Kidney tubule cell (primary cell): ENCODE results near the gene TMC6.
"Not testable (repeated sequence)": the region's sequence is repeated elsewhere in the genome, so short reads cannot be mapped to it uniquely, and the experiment has no call there.

Experiments
- DNase-seq: peaks from one replicate; pipeline ENCODE4 v3.0.0-alpha.2; 2018; ENCODE audit warnings: low spot score

Gene TMC6

DNA sequence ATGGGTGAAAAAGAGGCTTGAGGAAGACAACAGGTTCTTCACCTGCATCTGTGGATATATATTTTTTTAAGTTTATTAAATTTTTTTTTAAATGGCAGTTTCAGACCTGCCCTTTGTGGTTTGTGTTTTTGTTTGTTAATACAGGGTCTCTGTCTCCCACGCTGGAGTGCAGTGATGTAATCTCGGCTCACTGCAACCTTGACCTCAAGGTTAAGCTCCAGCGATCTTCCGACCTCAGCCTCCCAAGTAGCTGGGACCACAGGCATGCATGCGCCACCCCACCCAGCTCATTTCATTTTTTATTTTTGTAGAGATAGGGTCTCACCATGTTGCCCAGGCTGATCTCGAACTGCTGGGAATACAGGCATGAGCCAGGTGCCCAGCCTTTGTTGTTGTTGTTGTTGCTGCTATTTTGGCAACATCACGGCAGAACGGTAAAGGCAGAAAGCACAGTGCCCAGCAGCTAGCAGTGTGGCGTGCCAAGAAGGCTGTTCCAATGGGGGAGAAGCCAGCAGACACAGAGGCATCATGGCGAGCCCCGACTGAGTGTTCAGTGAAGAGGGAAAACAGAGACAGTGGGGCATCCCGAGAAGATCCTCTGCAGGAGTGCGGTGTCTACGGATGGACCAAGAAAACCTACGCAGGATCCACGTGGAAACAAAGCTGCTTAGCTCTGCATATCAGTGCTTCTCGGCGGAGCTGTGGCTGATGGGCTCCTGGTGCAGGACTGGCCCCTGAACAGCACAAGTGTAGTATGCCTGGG, 19.6 kb downstream of the TMC6 start:
- DNase-seq: no peak

DNA sequence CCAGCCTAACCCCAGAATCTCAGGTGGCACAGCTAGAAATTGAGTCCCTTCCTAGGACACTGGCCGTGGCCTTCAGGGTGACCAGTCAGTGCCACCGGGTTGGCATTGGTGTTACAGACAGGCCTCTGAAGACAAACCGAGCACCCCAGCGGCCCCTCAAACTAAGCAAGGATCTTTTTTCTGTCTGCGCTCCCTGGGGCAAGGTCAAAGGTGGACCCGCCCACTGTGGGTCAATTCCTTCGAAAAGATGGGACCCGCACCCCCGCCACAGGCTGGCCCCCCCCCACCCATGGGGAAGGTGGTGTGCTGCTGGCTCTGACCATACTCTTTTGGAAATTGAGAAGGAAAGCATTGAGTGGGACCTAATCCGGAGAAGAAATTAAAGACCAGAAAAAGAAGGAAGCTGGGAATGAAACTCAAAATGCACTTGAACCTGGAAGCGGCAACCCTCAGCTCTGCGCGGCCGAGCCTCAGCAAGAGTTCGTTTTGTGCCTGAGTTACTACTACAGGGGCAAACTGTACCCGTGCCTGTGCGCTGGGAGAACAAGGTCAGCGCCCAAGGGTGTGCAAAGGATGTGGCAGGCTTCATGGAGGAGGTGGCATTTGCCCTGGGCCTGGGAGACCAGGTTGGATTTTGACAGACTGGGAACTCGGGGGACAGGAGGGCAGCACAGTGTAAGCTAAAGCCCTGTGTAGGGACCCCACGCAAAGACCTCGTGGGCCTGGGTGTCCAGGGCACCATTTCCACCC, 20.4 kb downstream of the TMC6 start:
- DNase-seq: no peak

DNA sequence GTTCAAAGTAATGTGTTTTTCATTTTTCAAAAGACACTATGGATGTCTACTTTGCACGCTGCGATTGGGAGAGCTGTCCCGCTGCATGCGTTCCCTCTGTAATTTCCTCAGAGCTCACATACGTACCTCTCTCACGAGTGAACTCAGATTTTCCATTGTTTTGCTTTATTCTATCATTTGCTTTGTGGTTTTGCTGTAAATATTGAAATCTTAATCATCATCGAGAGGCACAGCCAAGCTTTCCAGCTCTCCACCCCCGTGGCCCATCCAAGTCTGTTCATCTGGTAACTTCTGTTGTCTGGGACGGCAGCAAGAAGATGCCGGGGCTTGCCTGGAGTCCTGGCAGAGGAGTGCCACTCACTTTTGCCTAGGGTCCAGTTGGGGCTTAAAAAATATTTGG, 21.1 kb downstream of the TMC6 start:
- no peak for DNase-seq

- DNase-seq: no peak
Measured at GRCh38 chr17:78106211-78106610, 22.3 kb downstream of the TMC6 start.

- DNase-seq: no peak
Measured at GRCh38 chr17:78105551-78105950, 23.0 kb downstream of the TMC6 start.

GRCh38 chr17:78105101-78105500, 23.5 kb downstream of the TMC6 start:
- DNase-seq: no peak

- no peak for DNase-seq
Measured at GRCh38 chr17:78104540-78104941, 24.0 kb downstream of the TMC6 start.

DNA sequence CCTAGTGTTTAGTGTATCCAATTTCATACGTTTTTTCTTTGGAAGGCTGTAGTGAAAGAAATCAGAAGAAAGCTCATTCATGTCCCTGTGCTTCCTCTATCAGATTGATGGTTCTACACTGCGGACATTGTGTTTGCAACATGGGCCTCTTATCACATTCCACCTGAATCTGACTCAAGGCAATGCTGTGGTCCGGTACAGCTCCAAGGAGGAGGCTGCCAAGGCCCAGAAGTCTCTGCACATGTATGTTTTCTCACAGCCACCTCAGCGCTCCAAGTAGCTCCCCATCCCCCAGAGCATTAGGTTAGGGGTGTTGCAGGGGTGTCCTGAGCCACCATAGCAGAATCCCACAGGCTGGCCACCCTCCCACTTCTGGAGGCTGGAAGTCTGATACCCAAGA, 25.2 kb downstream of the TMC6 start:
- DNase-seq: no peak

DNA sequence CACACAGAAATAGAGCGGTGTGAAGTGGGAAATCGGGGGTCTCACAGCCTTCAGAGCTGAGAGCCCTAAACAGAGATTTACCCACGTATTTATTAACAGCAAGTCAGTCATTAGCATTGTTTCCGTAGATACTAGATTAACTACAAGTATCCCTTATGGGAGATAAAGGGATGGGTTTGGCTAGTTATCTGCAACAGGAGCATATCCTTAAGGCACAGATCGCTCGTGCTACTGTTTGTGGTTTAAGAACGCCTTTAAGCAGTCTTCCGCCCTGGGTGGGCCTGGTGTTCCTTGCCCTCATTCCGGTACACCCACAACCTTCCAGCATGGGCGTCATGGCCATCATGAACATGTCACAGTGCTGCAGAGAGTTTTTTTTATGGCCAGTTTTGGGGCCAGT, 27.0 kb downstream of the TMC6 start:
- no peak for DNase-seq

- no peak for DNase-seq
Measured at GRCh38 chr17:78101112-78101511, 27.4 kb downstream of the TMC6 start.

DNA sequence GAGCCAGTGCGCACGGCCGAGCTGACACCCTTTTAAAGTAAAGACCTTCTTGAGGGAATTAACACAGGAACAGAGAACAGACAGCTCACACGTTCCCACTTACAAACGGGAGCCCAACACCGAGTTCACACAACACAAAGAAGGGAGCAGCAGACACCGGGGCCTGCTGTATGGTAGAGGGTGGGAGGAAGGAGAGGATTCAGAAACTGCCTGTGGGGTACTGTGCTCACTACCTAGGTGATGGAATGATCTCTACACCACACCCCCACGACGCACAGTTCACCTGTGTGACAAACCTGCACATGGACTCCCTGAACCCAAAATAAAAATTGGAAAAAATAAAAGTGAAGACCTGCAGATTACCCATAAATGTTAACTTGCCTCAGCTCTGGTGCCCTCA, 32.5 kb downstream of the TMC6 start:
- DNase-seq: no peak

DNA sequence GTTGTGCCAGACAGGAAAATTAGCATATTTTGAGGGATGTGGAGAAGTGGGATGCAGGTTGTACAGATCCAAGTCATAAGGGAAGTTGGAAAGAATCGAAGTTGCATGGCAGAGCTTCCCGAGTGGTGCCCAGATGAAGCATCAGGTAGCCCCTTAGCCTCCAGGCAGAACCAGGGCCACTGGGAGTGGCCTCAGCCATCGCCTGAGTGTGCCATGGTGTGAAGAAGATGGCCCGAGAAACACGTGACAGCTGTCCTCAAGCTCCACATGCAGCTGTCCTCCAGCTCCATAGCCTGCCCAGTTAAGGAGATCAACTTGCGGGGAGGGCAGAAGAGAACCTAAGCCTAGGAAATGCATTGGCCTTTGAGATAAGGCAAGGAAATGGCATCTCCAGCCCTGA, 33.5 kb downstream of the TMC6 start:
- DNase-seq: no peak

DNA sequence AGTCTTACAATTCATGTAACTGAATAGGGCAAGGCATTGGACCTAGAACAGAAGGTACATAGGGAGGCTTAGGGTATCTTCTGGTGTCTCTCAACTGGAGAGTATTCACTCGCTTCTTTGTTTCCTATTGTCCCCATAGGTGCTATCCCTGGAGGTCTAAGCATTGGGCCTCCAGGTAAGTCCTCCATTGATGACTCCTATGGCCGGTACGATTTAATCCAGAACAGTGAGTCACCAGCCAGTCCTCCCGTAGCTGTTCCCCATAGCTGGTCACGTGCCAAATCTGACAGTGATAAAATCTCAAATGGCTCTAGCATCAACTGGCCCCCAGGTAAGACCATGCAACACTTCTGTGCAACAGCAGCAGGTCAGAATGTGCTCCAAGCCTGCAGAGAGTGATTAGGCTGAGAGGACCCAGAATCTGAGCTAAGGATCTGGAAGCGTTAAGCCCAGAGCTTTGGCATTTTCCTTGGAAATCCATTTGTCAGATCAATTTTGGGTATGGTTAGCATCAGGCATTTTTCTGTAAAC, 35.7 kb downstream of the TMC6 start:
- no peak for DNase-seq

- no peak for DNase-seq
Measured at GRCh38 chr17:78089576-78090281, 38.8 kb downstream of the TMC6 start.

DNA sequence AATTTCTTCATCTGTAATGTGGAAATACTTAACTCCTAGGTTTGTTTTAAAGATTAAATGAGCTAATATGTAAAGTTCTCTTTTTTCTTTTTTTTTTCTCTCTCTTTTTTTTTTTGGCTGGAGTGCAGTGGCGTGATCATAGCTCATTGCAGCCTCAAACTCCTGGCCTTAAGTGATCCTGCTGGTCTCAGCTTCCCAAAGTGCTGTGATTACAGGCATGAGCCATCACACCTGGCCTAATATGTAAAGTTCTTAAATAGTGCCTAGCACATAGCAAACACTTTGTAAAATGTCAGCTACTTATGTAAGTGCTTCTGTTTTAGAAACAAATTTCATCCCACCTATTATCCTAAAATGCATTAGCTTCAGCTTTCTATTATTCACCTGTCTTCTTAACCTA, 40.0 kb downstream of the TMC6 start:
- DNase-seq: no peak

DNA sequence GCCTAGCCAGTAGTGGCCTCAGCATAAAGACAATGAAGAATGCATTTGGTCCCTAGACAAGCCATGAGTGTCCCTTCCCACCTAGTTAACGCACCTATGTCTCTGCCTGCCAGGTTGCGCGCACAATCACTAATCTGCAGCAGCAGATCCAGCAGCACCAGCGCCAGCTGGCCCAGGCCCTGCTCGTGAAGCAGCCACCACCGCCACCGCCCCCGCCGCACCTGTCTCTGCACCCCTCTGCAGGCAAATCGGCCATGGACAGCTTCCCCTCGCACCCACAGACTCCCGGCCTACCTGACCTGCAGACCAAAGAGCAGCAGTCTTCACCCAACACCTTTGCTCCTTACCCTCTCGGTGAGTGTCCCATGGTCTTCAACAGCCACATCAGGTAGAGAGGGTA, 41.8 kb downstream of the TMC6 start:
- no peak for DNase-seq

DNA sequence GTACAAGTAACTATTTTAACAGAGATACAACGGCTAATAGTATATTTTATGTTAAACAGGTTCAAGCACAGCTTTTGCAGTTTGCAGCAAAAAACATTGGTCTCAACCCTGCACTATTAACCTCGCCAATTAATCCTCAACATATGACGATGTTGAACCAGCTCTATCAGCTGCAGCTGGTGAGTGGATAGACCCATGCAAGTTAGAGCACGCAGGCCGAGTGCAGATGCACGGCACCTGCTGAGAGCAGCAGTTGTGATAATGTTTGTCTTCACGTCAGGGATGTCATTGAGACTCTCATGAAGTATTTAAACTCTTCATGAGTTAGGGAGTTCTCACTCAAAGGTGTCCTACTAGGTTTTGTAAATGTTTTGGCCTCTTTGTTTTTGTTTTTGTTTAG, 45.6 kb downstream of the TMC6 start:
- no peak for DNase-seq

GRCh38 chr17:78082355-78082872, 46.1 kb downstream of the TMC6 start:
- not testable (repeated sequence) for DNase-seq

DNA sequence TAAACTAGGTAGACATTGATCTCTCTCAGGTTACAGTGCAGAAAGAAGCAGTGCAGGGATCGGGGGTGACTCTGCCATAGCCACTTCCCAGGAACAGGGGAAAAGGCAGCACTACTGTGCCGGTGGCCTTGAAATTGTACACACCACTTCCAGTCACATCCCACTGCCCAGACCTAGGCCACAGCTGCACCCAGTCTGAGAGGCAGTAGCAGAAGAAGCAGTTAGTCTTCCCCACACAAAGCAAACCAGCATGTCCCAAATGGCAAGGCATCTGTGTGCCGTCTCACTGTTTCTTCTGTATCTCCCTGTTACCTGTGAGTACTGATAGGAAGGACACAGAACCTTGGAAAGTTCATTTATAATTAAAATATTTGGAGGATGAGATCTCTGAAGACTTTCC, 47.0 kb downstream of the TMC6 start:
- no peak for DNase-seq

- no peak for DNase-seq
Measured at GRCh38 chr17:78079253-78079652, 49.3 kb downstream of the TMC6 start.

DNA sequence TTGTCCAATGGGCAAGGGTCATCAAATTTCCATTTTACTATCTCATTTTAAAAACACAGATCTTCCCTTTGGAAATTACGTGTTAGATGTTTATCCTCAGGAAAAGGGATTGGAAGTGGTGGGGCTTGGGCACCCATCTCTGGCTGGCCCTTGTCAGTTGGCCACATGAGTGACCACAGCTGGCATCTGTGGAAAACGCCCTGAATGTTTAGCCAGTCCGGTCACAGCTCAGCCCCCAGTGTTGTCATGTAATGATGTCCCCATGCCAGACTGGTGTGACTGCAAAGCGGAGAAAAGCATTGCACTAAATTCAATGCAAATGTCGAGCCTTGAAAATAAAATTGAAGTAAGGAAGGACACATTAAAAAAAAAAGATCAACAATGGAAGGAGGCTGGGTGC, 53.0 kb downstream of the TMC6 start:
- DNase-seq: no peak

DNA sequence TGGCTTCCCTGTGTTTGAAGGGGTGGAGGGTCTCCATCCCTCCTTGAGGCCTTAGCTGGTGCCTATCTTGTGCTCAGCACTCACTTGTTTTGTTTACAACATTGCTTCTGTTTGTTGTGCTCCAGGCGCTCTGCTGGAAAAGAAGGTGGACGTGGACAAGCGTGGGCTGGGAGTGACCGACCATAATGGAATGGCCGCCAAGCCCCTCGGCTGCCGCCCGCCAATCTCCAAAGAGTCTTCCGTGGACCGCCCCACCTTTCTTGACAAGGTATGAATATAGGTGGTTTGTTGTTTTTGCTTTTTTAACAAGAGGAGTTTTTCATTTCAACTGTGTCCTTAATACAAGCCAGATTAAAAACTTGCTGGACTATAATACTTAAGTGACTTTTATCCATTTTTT, 53.5 kb downstream of the TMC6 start:
- DNase-seq: no peak

DNA sequence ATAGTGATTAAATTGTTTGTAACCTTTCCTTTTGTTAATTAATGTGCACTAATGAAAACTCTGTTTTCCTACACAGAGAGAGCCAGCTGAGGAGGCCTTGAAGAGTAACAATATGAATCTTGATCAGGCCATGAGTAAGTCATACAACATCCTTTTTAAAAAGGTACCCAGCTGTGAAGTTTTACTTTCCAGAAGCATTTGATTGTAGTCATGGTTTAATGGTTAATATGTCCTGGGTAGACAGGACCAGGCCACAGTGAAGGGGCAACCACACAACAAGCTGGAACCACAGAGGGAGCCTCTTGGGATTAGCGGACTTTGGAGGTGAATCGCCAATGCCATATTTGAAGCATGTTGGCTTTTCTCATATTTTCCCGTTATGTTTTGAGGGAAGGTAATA, 55.6 kb downstream of the TMC6 start:
- DNase-seq: peak; percentile 84
